GM12873 (cell line): ENCODE measurements around the gene KCNIP4.

Experiments
- TF ChIP-seq, protein P1 (sequence below): IDR thresholded peaks from 2 replicates; pipeline ENCODE4 v1.5.1; 2012; ENCODE audit warnings: low read depth, mild to moderate bottlenecking, moderate library complexity, low read length, control low read depth; ENCODE audit not compliant: insufficient read depth; ENCODE audit errors: missing control alignments

The KCNIP4 gene

GRCh38 chr4:21979196-21979595, 30.6 kb upstream of the KCNIP4 start:
- TF ChIP-seq, protein P1, sequence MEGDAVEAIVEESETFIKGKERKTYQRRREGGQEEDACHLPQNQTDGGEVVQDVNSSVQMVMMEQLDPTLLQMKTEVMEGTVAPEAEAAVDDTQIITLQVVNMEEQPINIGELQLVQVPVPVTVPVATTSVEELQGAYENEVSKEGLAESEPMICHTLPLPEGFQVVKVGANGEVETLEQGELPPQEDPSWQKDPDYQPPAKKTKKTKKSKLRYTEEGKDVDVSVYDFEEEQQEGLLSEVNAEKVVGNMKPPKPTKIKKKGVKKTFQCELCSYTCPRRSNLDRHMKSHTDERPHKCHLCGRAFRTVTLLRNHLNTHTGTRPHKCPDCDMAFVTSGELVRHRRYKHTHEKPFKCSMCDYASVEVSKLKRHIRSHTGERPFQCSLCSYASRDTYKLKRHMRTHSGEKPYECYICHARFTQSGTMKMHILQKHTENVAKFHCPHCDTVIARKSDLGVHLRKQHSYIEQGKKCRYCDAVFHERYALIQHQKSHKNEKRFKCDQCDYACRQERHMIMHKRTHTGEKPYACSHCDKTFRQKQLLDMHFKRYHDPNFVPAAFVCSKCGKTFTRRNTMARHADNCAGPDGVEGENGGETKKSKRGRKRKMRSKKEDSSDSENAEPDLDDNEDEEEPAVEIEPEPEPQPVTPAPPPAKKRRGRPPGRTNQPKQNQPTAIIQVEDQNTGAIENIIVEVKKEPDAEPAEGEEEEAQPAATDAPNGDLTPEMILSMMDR, result no peak

GRCh38 chr4:21976166-21976565, 27.6 kb upstream of the KCNIP4 start:
- TF ChIP-seq, protein P1, result no peak

- TF ChIP-seq, protein P1, result no peak
Measured at GRCh38 chr4:21973850-21974249, 25.3 kb upstream of the KCNIP4 start.

- TF ChIP-seq, protein P1, result no peak
Measured at GRCh38 chr4:21964762-21965319, 16.3 kb upstream of the KCNIP4 start.

DNA sequence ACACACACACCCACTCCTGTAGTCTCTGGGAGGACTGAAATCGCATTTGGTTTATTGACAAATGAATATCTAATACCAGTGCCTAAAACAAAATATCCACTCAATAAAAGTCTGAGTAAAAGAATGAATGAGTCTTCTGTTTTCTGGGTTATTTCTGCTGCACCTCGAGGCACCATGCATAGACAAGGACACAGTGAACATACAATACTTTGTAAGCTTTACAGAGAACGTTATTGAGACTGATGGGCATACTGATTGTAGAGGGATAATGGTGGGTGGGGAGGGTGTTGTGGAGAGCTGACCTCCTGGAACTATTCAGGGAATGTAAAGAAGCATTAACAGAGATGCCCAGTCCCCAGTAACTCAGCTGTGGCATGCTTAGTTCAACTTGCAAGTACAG, 14.1 kb upstream of the KCNIP4 start:
- TF ChIP-seq, protein P1, result no peak

- TF ChIP-seq, protein P1, result no peak
Measured at GRCh38 chr4:21960793-21961192, 12.2 kb upstream of the KCNIP4 start.

- TF ChIP-seq, protein P1, result no peak
Measured at GRCh38 chr4:21954916-21955315, 6.3 kb upstream of the KCNIP4 start.

GRCh38 chr4:21953653-21954052, 5.1 kb upstream of the KCNIP4 start:
- TF ChIP-seq, protein P1, result no peak
